GM12801 (cell line): ENCODE results near the gene HTR2B.

Experiments
- TF ChIP-seq, protein P1 (sequence below): IDR thresholded peaks from one replicate; pipeline ENCODE4 v1.5.1; 2011; ENCODE audit warnings: control low read depth; ENCODE audit not compliant: insufficient read length; ENCODE audit errors: extremely low read depth

HTR2B gene

DNA sequence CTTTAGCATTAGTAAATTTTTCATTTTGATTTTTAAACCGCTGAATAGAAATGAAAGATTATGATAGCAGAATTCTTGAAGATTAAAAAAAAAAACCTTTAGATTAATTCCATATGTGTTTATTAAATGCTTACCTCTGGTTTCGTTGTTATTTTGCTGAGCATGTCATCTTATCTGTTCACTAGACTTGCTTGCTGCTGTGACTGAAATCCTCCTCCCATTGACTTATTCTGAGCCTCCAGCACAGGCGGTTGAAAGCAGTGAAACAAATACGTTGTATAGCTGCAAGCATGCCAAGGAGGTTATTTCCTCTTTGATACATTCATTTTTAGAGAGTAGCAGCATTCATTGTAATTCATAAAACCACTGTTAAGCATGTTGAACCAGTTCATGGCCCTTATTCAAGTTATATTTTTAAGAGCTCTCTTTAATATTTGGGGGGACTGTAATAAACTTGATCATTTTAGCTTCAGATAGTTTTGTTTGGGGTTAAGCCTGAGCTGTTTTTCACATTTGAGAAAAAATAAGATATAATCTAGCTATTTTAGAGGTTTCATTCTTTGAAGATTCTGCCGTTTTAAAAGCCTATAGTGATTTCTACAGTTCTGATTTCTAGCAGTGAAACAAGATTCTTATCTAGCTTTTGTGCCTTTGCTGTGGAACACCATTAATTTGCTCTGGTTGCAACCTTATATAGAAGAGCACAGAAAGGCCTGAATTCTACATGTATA is at the start of gene HTR2B:
TSS of gene HTR2B (minus strand) at position 205 of the 731 bp plus-strand sequence. CDS start 1,278 bp downstream, outside the sequence.
- TF ChIP-seq, protein P1, sequence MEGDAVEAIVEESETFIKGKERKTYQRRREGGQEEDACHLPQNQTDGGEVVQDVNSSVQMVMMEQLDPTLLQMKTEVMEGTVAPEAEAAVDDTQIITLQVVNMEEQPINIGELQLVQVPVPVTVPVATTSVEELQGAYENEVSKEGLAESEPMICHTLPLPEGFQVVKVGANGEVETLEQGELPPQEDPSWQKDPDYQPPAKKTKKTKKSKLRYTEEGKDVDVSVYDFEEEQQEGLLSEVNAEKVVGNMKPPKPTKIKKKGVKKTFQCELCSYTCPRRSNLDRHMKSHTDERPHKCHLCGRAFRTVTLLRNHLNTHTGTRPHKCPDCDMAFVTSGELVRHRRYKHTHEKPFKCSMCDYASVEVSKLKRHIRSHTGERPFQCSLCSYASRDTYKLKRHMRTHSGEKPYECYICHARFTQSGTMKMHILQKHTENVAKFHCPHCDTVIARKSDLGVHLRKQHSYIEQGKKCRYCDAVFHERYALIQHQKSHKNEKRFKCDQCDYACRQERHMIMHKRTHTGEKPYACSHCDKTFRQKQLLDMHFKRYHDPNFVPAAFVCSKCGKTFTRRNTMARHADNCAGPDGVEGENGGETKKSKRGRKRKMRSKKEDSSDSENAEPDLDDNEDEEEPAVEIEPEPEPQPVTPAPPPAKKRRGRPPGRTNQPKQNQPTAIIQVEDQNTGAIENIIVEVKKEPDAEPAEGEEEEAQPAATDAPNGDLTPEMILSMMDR = no peak

DNA sequence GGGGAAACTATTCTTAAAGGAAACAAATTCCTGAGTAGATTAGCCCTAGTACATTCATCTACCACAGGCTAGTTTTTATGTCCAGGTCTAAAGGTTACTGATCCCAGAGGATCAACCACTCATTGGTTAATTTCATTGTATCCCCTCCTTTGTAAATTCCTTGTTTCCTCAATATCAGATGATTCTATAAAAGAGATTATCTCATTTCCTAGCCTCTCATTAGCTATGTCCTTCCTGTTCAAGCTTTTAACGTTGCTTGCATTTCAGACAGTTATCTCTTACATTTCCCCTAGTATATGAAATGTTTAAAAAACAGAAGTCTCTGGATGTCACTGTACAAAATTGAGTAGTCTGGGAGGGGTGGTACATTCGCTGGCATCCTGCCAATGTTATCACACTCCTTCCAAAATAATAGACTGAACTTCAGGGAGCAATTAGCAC is 49.4 kb upstream of the HTR2B start:
- TF ChIP-seq, protein P1 = no peak

DNA sequence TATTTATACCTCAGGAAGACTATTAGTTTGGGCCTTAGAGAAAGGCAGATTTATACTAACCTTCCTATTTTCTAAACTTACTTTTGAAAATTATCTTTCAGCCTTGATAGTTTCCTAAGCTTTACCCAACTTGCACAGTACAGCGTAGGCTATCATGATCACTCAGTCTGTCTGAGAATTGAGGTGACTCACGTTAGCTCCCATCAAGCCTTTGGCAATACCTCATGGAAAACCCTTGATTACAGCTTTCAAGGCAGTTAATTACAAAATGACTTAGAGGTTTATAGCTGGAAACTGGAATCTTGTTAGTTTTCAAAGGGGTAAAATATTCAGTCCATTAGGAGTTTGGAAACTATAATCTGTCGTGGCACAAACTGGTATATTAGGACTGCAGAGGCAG is 47.2 kb upstream of the HTR2B start:
- TF ChIP-seq, protein P1 = no peak

GRCh38 chr2:231170055-231170454 is 45.2 kb upstream of the HTR2B start:
- TF ChIP-seq, protein P1 = no peak

- TF ChIP-seq, protein P1 = no peak
These were observed 44.6 kb upstream of the HTR2B start for GRCh38 chr2:231169488-231169887.

DNA sequence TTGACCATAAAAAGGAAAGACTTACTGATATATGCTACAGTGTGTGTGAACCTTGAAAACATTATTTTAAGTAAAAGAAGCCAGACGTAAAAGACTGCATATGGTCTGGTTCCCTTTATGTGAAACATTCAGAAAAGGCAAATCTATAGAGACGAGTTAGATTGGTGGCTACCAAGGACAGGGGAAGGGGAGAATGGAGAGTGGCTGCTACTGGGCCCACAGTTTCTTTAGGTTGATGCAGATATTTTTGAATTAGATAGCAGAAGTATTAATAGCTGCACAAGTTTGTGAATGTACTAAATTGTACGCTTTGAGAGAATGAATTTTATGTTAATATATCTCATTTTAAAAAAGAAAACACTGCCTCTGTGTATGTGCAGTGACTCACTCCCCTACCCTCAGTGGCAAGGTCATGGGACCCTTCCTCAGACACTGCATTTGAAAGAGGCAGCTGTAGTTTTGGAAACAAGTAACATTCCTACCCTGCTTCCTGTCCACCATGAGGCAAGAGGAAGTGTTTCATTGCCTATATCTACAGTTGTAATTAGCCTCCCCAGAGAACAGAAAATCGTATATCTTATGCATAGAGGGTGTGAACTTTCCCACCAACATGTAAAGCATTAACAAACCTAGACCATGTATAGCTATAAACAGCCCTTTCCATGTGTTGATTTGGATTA is 43.8 kb upstream of the HTR2B start:
- TF ChIP-seq, protein P1 = no peak

DNA sequence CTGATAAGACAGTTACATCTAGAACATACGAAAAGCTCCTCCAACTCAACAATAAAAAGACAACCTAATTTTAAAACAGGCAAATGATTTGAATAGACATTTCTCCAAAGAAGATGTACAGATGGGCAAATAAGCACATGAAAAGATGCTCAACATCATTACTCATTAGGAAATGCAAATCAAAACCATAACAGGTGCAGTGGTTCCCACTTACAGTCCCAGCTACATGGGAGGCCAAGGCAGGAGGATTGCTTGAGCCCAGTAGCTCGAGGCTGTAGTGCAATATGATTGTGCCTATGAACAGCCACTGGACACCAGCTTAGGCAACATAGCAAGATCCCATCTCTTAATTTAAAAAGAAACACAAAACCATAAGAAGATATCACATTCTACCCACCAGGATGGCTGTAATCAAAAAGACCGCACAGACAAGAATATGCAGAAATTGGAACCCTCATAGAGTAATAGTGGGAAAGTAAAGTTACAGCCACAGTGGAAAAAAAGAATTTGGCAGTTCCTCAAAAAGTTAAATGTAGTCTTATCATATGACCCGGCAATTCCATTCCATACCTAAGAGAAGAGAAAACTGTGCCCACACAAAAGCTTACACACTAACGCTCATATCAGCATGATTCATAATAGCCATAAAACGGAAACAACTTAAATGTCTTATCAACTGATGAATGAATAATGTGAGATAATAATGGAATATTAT is 43.1 kb upstream of the HTR2B start:
- TF ChIP-seq, protein P1 = no peak
